Endothelial cell of umbilical vein (primary cell): Measurements from ENCODE around the gene KIN. TPM values are rescaled to one million over a fixed set of nuclear protein-coding genes. Genes with fewer than 3 reads are reported as not detected.

Experiments used
- BruUV-seq: library from RNA; stranded (reverse); fragments of 400-500 nt; replicated peaks from 2 replicates; lab custom pipeline; 2021; lab: Mats Ljungman, UMichigan
- CTCF ChIA-PET: fragments of 300-600, 350-600 bp; sonication (Branson Sonifier 250); formaldehyde crosslinking; loops from one replicate; lab custom pipeline; 2021; ENCODE audit warnings: antibody characterized with exemption, inconsistent platforms; lab: Charles Lee
- POLR2A ChIA-PET: fragments of 300-600, 350-600 bp; sonication (Branson Sonifier 250); formaldehyde crosslinking; loops from one replicate; lab custom pipeline; 2021; ENCODE audit warnings: antibody characterized with exemption, inconsistent platforms; lab: Charles Lee
- DNase-seq: peaks from one replicate; pipeline ENCODE4 v3.0.0-alpha.2; 2011; ENCODE audit warnings: low read depth, low spot score
- FAIRE-seq: peaks from 2 replicates; lab custom pipeline; 2011; peaks lifted over from hg19 to GRCh38; lab: Jason Lieb, UNC
- H2AFZ ChIP-seq: 2 replicates; pipeline ENCODE4 v1.6.0; 2012; ENCODE audit warnings: low read depth, low read length, control low read depth, inconsistent platforms
- H3K27ac ChIP-seq: 2 replicates; pipeline ENCODE4 v1.5.1; 2011; ENCODE audit warnings: low read depth, mild to moderate bottlenecking, control low read depth, low read length, moderate library complexity; ENCODE audit not compliant: insufficient read depth
- H3K27me3 ChIP-seq, 2 experiments: 2 replicates each; pipeline versions ENCODE4 v1.6.0 to v1.6.1; 2011; ENCODE audit warnings: low read length in 2 of 2, mixed read lengths in 1 of 2; ENCODE audit not compliant: control insufficient read depth in 2 of 2, insufficient read depth in 2 of 2
- H3K36me3 ChIP-seq, 2 experiments: 2 replicates in 1 of 2; 3 replicates in 1 of 2; pipeline ENCODE4 v1.5.1; 2011; ENCODE audit warnings: low read length in 2 of 2, mild to moderate bottlenecking in 1 of 2, moderate library complexity in 1 of 2; ENCODE audit not compliant: control insufficient read depth in 2 of 2, insufficient read depth in 2 of 2; ENCODE audit errors: extremely low read depth in 1 of 2
- H3K4me1 ChIP-seq: 3 replicates; pipeline ENCODE4 v1.5.1; 2011; ENCODE audit warnings: mild to moderate bottlenecking, low read length; ENCODE audit not compliant: control insufficient read depth, insufficient read depth; ENCODE audit errors: extremely low read depth
- H3K4me2 ChIP-seq: 2 replicates; pipeline ENCODE4 v1.6.1; 2011; ENCODE audit warnings: low read length, control low read depth, mixed read lengths; ENCODE audit not compliant: insufficient read depth
- H3K4me3 ChIP-seq, 3 experiments: fragments of 200-600 bp in 1 of 3; sonication (generic), shearing (Covaris generic) in 1 of 3; replicated peaks in 1 of 3; 2 replicates each; pipeline ENCODE4 v1.5.1; 2011 to 2016; ENCODE audit warnings: control low read depth in 3 of 3, low read length in 3 of 3, mild to moderate bottlenecking in 2 of 3, inconsistent platforms in 1 of 3, low read depth in 1 of 3, moderate library complexity in 1 of 3; ENCODE audit not compliant: insufficient read depth in 1 of 3
- H3K79me2 ChIP-seq: 2 replicates; pipeline ENCODE4 v1.6.0; 2012; ENCODE audit warnings: low read length, inconsistent platforms; ENCODE audit not compliant: control insufficient read depth, insufficient read depth
- H3K9ac ChIP-seq: replicated peaks from 2 replicates; pipeline ENCODE3; 2011; ENCODE audit warnings: low read length, control low read depth; ENCODE audit not compliant: insufficient read depth; ENCODE audit errors: extremely low read depth
- H3K9me1 ChIP-seq: replicated peaks from 3 replicates; pipeline ENCODE4 v1.6.0; 2011; ENCODE audit warnings: mild to moderate bottlenecking, low read length; ENCODE audit not compliant: control insufficient read depth, insufficient read depth; ENCODE audit errors: extremely low read depth
- H3K9me3 ChIP-seq: replicated peaks from 2 replicates; pipeline ENCODE4 v1.5.1; 2012; ENCODE audit warnings: low read length, inconsistent platforms; ENCODE audit not compliant: control insufficient read depth, insufficient read depth
- H4K20me1 ChIP-seq: replicated peaks from 2 replicates; pipeline ENCODE3; 2011; ENCODE audit warnings: mild to moderate bottlenecking, low read length; ENCODE audit not compliant: control insufficient read depth, insufficient read depth; ENCODE audit errors: extremely low read depth
- CTCF ChIP-seq, 2 donors: IDR thresholded peaks; 1 replicate in 1 of 2; 2 replicates in 1 of 2; pipeline ENCODE4 v1.5.1; 2011; ENCODE audit warnings: low read length in 2 of 2, mild to moderate bottlenecking in 2 of 2, moderate library complexity in 2 of 2, control low read depth in 1 of 2, inconsistent platforms in 1 of 2, low read depth in 1 of 2; ENCODE audit not compliant: insufficient read depth in 1 of 2; ENCODE audit errors: extremely low read depth in 1 of 2
- EZH2 ChIP-seq: IDR thresholded peaks from 2 replicates; pipeline ENCODE4 v1.6.1; 2012; ENCODE audit warnings: borderline replicate concordance, low read depth, mild to moderate bottlenecking, moderate library complexity, low read length, inconsistent platforms; ENCODE audit not compliant: severe bottlenecking
- FOS ChIP-seq: IDR thresholded peaks from 2 replicates; pipeline ENCODE4 v1.6.1; 2011; ENCODE audit warnings: mild to moderate bottlenecking, low read length, moderate library complexity, borderline replicate concordance; ENCODE audit not compliant: insufficient read depth
- GATA2 ChIP-seq: IDR thresholded peaks from 2 replicates; pipeline ENCODE4 v1.7.0; 2011; ENCODE audit warnings: low read depth, mild to moderate bottlenecking, moderate library complexity, mixed read lengths, low read length; ENCODE audit not compliant: insufficient read length, insufficient read depth
- JUN ChIP-seq: IDR thresholded peaks from 2 replicates; pipeline ENCODE4 v1.6.1; 2011; ENCODE audit warnings: borderline replicate concordance, low read depth; ENCODE audit not compliant: insufficient read length, insufficient read depth
- MAX ChIP-seq: IDR thresholded peaks from 2 replicates; pipeline ENCODE4 v1.6.1; 2011; ENCODE audit not compliant: insufficient read depth, insufficient read length
- MYC ChIP-seq: IDR thresholded peaks from one replicate; pipeline ENCODE4 v1.6.1; 2011; ENCODE audit warnings: mild to moderate bottlenecking, low read depth, low read length
- POLR2A ChIP-seq: IDR thresholded peaks from 2 replicates; pipeline ENCODE4 v1.6.1; 2012; ENCODE audit warnings: low read depth, mild to moderate bottlenecking, control low read depth, low read length
- POLR2AphosphoS5 ChIP-seq: IDR thresholded peaks from 2 replicates; pipeline ENCODE4 v1.6.1; 2012; ENCODE audit warnings: low read depth, mild to moderate bottlenecking, control low read depth, low read length, moderate library complexity; ENCODE audit not compliant: insufficient read depth
- dilution Hi-C: fragments of 300-500 bp; cut with MboI; formaldehyde crosslinking; loops from one replicate; pipeline ENCODE4 v1.15.0; 2019; ENCODE audit warnings: low sequenced_read_pairs; ENCODE audit not compliant: extremely low pct_ligation_motif_present
- intact Hi-C: fragments of 100-400 bp; cut with micrococcal nuclease; formaldehyde crosslinking; loops from one replicate; pipeline ENCODE4 v1.10.0; 2022
- polyA plus RNA-seq, 4 experiments: library from polyadenylated mRNA; depleted of rRNA in 3 of 4; stranded (reverse) in 3 of 4; unstranded in 1 of 4; fragments of >200 nt; gene quantifications; 2 replicates each; pipeline versions ENCODE4 v1.2.1 to v1.2.3, GENCODE V29; 2011 to 2012; ENCODE audit warnings: missing spikeins in 1 of 4
- total RNA-seq: library from RNA; stranded (reverse); gene quantifications from 2 replicates; pipeline ENCODE4 v1.2.3, GENCODE V29; 2021

Gene KIN
- total and polyA plus RNA-seq, 2 donors (not counting 3 experiments of a cell fraction or from before 2014, with no cell fraction given): 2.6 to 14.4 TPM

- Histone ChIP-seq H3K4me1 (no peaks in the 10 kb centered on the region), H3K4me2 (no peak overlapping the region), H3K79me2 (no peaks in the 10 kb centered on the region), H2AFZ (no peak overlapping the region), H3K27me3 (no peaks in the 10 kb centered on the region), H4K20me1 (no peaks in the 10 kb centered on the region), H3K27ac (no peak overlapping the region), H3K9ac (no peak overlapping the region), H3K4me3 (no peak overlapping the region), H3K9me3 (no peaks in the 10 kb centered on the region), H3K9me1 (no peaks in the 10 kb centered on the region), H3K36me3 (peaks cover 17 to 18% of the 10 kb centered on the region in 2 experiments)
- ChIA-PET CTCF (interaction anchor here (1.4 to 1.9 kb wide), 2 partner anchors 10 to 11 kb away, joined by 6 to 7 read pairs; partner anchors contain the start of gene TAF3), POLR2A (no interaction called here)
- TF ChIP-seq POLR2A: no peak
- TF ChIP-seq POLR2AphosphoS5: no peak
- no peak for TF ChIP-seq JUN
- no peak for TF ChIP-seq CTCF (IDR thresholded peaks at IDR 0.05; ENCODE audit: extremely low read depth in 1 of 2, insufficient read depth in 1 of 2, low read depth in 1 of 2, low read length in 2 of 2)
- TF ChIP-seq MYC: no peak
- TF ChIP-seq EZH2: no peak
- no peak for TF ChIP-seq GATA2
- TF ChIP-seq FOS: no peak
- no peak for TF ChIP-seq MAX
- DNase-seq: no peak
- no peak for FAIRE-seq
- dilution Hi-C loops: no loop called here
- intact Hi-C loops: no loop called here
- no TSS peak for BruUV-seq
Measured at GRCh38 chr10:7808686-7809267, 21.0 kb upstream of the KIN start.
